Embryonic facial prominence (tissue), 1 donor: ENCODE data around the gene COA5.

ENCODE experiments used
- DNase-seq: peaks from one replicate; pipeline ENCODE4 v3.0.0-alpha.2; 2016; ENCODE audit errors: extremely low spot score

The COA5 gene

DNA sequence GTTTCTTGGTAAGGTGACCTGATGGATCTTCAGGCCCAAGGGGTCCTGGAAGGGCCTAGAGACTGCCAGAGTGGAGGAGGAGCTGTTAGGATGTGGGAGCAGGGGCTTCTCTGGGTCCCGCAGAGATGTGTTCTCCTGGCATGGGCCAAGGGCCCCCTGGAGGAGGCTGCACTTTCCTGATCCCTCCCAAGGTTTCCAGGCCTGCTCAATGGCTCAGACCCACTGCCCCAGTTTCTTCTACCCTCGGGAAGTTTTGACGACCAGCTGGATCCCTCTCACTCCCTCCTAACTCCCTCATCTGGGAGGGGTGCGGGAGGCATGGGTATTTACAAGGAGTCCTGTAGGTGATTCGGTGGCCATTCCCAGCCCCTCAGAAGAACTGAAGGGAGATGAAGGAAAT lies 36.1 kb downstream of the COA5 start:
- DNase-seq: no peak

DNA sequence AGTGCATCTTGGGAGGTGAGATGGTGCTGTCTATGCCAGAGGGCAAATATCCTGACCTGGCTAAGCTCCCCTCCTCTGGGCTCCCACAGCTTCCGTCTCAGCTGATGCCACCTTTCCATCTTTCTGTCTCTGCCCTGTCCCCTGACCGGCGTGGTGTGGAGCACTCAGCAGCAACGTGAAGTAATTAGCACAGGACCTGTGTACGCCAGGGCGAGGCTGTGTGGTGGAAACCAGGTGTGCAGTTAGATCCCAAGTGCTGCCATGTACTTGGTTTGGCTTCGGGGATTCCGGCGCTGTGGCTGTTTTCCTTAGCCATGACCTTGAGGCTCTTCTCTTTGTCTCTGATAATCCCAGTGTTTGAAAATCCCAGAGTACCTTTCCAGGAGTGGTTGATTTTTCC lies 36.5 kb downstream of the COA5 start:
- no peak for DNase-seq

DNA sequence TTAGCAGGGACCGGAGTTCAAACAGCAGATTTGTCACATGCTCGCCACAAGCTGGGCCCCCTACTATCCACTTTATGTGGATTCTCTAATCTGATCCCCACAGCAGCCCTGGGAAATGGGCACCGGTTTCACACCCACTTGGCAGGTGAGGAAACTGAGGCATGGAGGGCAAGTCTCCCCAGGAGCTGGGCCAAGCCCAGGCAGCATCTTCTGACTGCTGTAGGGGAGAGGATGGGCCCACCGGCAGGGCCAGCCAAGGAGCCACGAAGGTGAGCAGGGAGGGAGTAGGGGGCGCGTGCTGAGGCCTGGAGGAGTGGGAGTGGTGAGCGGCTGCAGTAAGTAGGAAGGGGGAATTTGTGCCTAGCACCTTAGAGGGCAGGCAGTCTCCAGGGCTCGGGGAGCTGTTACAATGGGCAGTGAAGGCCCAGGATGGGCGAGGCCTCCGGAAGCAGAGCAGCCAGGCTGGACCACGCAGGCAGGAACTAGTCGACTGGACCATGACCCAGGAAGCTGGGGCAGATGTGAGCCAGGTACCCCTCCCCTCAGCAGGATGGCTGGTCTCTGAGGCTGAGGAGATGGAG lies 37.1 kb downstream of the COA5 start:
- no peak for DNase-seq

DNA sequence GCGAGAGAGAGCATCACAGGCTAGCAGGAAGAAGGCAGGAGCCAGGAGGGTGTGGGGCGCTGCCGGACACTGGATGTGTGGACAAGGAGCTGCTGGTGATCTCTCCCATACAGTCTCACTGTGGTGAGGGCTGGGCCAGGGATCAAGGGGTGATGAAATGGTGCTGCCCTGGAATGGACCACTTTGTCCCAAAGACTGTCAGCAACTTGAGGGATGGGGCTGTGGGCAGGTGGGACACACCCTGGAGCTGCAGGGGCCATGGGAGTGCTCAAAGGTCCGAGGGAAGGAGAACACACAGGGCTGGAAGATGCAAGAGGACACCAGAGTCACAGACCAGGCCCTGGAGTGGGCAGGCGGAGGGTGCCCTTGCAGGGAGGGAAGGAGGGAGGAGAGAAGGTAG lies 38.0 kb downstream of the COA5 start:
- no peak for DNase-seq

DNA sequence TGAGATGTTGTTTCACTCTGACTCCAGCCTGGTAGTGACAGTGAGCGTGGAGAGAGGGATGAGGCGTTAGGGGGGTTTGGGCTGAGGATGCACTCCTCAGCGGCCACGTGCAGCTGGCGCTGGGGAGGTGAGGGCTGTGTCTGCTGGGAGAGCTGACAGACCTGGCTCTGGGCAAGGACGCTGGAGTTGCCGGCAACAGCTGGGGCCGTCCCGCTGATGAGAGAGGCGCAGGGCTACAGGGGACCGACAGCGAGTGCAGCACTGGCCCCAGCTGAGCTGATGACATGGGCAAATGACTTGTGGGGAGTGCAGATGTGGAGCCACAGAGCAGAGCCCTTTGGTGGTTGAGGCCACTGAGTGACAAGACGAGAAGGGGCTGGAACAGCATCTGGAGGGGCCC lies 38.4 kb downstream of the COA5 start:
- no peak for DNase-seq

DNA sequence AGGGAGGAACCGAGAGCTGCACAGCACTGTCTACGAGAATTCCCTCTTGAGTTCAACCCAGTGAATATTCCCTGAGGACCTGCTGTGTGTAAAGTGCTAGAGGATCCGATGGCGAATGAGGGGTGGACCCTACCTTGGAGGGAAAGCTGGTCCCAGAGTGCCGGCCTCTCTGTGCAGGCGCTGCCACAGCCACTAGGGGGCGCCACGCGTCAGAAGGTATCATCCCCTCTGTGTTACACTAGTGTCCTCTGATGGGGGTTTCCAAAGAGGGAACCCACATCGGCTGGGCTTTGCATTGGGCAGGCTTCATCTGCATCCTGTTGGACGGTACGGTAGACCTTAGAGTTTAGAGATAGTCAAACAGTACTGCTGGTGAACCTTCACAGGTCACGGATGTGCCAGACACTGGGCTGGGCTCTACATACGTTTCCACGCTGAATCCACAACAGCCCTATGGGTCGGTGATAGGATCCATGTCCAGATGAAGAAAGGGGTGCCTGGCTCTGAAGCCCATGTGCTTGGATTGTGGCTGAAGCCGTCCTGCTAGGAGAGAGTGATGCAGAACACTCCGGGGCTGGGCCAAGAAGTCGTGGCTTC lies 39.0 kb downstream of the COA5 start:
- no peak for DNase-seq

DNA sequence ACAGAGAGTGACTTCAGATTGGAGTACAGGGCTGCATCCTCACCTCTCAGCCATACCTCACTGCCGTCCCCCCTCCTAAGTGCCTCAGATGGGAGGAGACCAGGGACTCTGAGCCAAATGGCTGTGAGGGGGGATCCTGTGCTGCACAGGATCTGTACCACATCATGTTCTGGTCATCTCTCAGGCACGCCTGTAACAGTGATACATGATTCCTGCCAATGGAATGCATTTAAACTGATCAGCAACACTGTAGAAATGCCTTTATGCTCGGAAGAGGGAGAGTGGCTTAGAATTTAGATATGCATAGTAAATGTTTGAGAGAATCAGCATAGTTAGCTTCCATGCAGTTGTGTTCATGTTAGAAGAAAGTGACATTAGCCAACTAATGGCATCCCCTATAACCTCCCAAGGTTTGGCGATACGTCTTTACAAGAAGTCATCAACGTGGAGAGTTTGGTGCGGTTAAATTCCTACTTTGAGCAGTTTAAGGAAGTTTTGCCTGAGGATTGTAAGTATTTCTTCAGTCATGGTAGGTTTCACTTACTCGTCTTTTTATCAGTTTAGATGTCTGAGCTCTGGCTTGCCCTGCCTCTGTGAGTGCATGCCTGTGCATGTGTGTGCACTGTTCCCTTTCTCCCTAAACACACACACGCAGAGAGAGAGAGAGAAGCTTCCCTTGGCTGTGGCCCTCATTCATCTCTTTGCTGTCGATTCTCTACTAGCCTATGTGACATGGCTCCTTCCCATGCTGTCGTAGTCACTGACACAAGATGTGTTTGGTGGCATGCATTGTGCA lies 40.0 kb downstream of the COA5 start:
- DNase-seq: no peak

DNA sequence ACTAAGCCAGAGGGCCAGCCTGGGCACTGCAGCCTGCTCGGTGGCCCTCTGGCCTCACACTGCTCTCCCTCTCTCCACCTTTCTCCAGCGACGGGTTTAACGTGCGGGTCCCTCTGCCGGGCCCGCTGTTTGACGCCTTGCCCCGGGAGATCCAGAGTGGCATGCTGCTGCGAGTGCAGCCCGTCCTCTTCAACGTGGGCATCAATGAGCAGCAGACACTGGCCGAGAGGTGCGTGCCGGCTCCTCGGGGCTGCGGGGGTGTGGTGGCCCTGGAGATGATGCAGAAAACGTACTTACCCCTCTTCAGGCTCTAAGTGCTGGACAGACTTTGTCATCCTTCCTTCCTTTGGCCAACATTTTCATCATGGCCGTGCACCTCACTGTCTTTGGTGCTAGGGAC lies 42.4 kb downstream of the COA5 start:
- no peak for DNase-seq

DNA sequence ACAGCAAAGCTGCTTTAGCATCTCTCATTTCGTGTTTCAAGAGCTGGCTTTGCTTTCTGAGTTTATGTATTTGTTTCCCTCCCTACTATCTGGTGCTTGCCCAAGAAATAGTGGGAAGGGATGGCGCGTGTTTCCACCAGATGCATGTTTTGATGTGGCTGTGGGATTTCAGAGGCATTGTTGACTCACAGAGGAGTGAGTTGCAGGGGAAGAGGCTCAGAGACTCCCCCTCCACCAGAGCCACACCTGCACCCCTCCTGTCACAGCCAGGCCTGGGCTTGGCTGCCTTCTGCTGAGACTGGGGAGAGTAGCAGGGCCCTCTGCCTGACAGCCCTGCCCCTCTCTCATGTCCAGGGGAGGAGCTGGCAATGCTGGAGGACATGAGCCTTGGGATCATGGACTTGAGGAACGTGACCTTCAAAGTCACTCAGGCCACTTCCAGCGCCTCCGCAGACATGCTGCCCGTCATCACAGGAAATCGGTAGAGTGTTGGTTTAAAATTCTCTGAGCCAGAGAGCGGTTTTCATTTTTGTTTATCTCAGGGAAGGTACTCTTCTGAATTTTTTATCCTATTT lies 42.9 kb downstream of the COA5 start:
- DNase-seq: no peak

DNA sequence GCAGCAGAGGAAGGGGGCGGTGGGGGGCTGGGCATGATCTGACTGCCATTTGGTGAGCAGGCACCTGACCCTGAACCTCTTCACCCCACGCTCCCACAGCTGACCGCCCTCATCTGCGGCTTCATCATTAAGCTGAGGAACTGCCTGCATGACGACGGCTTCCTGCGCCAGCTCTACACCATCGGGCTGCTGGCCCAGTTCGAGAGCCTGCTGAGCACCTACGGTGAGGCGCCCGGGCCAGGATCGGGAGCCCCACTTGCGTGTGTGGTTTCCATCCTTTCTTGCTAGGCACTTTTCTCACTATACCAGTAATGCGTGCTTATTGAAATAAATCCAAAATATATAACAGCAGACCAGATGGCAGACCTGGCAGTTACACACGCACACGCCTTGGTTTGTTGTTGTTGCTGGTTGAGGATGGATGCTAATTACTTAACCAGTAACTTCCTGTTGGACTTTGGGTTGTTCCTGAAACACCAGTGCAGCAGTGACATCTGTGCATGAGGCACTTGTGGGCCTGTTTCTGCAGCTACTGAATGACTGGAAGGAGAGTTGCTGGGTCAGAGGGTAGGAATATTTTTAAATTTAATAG lies 43.7 kb downstream of the COA5 start:
- DNase-seq: no peak

DNA sequence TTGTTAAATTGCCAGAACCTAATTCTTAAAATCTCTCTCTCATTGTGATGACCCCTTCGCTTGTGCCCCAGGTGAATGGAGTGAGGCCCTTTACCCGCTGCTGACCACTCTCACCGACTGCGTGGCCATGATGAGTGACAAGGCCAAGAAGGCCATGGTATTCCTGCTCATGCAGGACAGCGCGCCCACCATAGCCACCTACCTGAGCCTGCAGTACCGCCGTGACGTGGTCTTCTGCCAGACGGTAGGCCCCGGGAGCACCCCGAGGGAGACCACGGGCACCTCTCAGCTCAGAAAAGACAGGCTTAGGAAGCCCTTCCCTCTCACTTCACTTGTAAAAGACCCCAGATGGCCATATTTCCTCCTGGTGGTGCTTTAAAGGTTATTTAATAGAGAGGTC lies 44.9 kb downstream of the COA5 start:
- DNase-seq: no peak

DNA sequence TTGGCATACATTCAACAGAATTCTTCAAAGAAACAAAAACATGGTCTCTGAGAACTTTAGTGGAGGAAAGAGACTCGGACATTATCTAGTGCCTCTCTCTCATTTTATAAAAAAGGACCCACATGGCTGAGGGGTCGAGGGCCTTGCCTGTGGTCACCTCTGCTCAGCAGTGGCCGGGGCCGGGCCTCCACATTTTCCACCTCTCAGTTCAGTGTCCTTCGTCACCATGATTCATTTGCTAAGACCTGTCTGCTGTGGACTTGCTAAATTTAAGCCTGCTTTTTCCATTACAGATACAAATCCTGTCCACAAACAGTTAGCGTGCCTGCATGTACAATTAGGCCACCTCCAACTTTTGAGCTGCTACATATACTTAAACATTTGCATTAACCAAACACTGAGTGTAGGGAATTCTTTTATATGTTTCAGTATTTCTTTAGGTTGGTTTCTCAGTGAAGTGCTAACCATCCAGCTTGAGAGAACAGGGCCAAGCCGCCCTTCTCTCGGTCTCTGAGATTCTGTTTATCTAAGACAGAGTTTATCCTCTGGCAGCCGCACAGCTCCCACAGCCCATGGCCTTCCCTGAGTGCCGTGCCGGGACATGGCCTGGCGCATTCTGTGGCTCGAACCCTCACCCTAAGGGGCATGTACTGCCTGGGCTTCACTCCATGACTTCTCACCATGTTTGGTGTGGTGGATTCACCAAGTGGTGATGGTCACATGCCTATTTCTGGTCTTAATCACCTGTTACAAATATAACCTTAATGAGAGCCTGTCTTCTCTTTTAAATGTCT lies 46.2 kb downstream of the COA5 start:
- DNase-seq: no peak

DNA sequence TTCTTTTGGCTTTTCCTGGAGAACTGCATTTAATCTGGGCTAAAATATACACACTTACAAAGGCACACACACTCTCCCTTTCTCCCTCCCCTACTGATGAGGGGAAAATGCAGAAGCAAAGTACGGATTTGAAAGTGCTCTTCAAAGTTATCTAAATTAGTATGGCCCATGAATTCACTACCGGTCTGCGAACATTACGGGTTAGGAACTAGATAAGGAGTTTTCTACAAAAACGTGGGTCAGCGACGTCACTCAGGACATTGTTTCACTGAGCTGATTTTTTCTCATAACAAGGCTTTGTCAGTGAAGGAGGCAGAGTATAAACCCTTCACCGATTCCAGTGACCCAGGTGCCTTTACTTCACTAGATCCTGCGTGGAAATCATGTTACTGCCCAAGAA lies 47.3 kb downstream of the COA5 start:
- no peak for DNase-seq

DNA sequence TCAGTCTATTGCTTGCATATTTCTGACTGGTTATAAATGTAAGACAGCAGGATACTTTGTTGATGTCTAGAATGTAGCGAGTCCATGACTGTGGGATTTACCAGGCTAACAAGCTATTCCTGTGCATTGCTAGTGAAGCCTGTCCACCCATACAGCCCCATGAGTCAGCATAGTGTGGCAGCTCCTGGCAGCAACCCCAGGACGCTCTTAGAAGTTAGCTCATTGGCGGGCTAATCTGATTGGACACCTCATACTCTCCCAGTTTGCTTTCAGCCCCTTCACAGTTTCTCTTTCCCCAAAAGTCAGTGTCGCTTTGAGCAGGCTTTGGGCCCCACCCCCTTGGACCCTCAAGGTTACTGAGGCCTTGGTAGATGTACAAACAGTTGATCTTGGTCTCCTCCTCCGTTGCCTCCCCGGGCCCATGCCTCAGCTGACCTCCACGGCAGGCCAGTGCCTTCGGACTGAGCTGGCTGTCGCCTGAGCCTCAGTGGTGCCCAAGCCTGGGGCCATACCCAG lies 48.0 kb downstream of the COA5 start:
- DNase-seq: no peak

DNA sequence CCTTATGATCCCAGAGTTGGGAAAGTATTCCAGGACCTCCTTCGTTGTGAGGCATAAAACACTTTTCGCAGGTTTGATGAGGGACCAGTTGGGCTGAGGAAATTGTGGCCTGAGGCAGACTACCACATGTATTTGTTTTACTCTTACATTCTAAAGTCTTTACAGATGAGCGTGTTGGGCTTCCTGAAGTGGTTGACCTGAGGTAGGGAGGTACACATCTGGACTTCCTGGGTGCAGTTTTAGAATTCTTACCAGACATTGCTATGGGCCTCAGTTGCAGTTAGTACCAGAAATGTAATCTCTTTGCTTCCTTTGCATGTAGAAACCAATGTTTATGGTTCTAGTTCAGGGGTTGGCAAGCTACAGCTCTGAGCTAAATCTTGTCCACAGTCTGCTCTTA lies 48.7 kb downstream of the COA5 start:
- DNase-seq: no peak

DNA sequence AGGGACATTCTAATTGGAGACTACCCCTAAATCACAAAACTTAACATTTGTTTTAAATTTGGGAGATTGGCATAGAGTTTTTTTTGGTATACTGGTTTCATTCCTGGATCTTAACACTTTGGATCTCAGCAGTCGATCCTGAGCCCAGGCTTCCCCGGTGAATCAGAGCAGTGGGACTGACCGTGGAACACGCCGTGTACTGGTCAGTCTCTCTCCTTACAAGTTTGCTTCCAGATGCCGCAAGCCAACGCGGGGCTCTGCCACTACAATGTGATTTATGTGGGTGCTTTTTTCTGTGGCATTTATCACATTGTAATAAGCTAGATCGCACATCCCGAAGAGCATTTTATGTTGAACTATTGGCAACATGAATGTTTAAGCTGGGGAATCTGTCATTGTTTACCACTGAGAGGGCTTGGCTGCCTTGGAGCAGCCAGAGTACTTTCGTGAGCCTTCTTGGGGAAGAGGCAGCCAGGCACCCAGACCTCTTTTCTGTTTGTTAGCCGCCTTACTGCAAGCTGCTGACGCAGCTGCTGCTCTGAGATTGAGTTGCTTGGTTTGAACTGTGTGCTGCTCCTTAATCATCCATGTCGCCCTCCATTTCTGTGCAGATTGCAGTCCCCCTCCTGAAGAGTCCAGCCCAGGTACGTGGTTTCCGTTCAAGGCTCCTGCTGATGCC lies 49.3 kb downstream of the COA5 start:
- DNase-seq: no peak

DNA sequence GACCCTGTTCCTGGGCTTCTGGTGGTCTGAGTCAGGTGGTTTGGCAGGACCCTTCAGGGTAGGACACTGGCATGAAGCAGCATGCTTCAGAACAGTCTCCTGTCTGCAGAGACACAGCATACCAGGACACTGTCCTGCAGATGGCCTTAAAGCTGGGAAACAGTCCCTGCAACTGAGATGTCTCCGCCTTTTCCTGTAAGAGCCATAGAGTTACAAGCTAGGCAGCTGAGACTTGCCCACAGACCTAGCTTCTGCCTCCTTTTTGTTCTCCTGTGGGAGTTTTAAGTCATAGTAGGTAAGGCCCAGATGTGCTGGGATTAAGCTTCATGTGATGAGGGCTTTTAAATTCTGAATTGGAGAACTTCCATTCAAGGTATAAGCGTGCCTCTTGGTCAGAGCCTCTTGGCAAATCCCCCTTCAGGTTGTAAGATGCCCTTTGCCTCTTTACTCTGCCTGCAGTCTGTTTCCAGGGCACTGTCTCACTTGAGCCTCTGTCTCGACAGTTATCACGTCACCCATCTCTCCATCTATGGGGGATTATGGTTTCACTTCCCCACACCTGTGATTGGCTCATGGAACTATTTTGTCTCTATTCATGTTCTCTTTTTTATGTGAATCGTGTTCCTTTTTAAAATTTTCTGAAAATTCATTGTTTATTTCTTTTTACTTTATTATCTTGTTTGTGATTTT lies 51.8 kb downstream of the COA5 start:
- no peak for DNase-seq

DNA sequence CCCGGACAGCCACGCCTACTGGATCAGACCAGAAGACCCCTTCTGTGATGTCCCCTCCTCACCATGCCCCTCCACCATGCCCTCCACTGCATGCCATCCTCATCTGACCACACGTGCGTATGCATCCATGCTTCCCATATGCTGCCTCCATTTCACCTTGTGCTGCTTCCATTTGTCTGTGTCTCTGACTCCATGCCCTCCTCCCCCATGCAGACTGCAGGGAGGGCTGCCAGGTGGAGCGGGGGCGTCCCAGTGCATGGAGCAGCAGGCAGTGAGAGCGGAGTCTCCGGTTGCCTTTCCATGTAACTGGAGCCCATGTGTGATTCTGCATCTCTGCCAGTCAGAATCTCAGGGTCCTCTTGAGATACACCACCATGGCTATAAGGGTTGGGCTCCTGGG lies 52.6 kb downstream of the COA5 start:
- DNase-seq: no peak

DNA sequence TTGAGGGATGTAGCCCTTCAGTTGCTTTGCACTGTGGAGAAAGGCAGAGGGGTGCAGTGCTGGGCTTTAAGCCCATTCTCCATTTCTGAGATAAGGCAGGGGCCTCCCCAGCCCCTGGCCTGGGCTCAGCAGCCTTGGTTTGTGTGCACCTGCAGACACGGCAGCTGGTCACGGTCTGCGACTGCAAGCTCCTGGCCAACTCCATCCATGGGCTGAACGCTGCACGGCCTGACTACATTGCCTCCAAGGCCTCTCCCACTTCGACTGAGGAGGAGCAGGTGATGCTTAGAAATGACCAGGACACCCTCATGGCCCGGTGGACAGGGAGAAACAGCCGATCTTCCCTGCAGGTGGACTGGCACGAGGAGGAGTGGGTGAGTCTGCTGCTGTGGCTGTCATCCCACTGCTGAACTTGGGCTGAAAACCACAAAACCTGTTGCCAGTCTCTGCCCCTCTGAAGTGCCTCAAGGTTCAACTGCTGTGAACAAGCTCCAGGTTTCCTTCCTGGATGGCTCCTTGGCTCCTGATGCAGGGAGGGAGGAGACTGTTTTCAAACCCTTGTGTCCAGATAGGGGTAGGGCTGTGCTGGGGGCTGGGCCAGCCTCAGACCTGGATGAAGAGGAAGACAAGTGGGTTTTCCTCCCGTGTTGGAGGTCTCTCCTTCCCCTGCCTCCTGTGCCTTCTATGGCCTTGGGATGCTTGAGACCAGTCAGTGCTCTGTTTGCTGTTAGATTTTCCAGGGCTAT lies 54.0 kb downstream of the COA5 start:
- no peak for DNase-seq
